ENCODE data around the gene EFCAB9.
"Not testable (repeated sequence)": the region's sequence is repeated elsewhere in the genome, so short reads cannot be mapped to it uniquely, and the experiment has no call there.

DNA sequence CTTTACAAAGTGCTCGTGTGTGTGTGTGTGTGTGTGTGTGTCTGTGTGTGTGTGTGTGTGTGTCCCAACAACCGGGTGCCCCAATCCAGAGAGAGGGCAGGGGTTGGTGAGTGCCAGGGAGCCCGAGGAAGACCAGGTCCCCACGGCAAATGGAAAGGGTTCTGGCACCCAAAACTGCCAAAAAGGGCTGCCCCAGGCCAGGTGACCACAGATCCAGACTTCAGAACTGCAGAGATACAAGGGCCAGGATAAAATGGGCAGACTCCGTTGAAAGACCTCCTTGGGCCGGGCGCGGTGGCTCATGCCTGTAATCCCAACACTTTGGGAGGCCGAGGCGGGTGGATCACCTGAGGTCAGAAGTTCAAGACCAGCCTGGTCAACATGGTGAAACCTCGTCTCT is 44.5 kb upstream of the EFCAB9 start:
- TF ChIP-seq, protein P1, sequence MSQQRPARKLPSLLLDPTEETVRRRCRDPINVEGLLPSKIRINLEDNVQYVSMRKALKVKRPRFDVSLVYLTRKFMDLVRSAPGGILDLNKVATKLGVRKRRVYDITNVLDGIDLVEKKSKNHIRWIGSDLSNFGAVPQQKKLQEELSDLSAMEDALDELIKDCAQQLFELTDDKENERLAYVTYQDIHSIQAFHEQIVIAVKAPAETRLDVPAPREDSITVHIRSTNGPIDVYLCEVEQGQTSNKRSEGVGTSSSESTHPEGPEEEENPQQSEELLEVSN (IDR thresholded peaks at IDR 0.05) = not testable (repeated sequence)
- TF ChIP-seq EZH2 (IDR thresholded peaks at IDR 0.05; ENCODE audit: low read depth, low read length, severe bottlenecking); MAFK (IDR thresholded peaks at IDR 0.05; ENCODE audit: low read depth, low read length): not testable (repeated sequence)
- TF ChIP-seq, protein P2, sequence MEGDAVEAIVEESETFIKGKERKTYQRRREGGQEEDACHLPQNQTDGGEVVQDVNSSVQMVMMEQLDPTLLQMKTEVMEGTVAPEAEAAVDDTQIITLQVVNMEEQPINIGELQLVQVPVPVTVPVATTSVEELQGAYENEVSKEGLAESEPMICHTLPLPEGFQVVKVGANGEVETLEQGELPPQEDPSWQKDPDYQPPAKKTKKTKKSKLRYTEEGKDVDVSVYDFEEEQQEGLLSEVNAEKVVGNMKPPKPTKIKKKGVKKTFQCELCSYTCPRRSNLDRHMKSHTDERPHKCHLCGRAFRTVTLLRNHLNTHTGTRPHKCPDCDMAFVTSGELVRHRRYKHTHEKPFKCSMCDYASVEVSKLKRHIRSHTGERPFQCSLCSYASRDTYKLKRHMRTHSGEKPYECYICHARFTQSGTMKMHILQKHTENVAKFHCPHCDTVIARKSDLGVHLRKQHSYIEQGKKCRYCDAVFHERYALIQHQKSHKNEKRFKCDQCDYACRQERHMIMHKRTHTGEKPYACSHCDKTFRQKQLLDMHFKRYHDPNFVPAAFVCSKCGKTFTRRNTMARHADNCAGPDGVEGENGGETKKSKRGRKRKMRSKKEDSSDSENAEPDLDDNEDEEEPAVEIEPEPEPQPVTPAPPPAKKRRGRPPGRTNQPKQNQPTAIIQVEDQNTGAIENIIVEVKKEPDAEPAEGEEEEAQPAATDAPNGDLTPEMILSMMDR (IDR thresholded peaks at IDR 0.05; ENCODE audit: control extremely low read depth in 1 of 3, insufficient read depth in 1 of 3, low read depth in 1 of 3, low read length in 3 of 3) = not testable (repeated sequence)
- TF ChIP-seq, protein P3, sequence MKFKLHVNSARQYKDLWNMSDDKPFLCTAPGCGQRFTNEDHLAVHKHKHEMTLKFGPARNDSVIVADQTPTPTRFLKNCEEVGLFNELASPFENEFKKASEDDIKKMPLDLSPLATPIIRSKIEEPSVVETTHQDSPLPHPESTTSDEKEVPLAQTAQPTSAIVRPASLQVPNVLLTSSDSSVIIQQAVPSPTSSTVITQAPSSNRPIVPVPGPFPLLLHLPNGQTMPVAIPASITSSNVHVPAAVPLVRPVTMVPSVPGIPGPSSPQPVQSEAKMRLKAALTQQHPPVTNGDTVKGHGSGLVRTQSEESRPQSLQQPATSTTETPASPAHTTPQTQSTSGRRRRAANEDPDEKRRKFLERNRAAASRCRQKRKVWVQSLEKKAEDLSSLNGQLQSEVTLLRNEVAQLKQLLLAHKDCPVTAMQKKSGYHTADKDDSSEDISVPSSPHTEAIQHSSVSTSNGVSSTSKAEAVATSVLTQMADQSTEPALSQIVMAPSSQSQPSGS (IDR thresholded peaks at IDR 0.05; ENCODE audit: low read length) = not testable (repeated sequence)
- TF ChIP-seq, protein P4, sequence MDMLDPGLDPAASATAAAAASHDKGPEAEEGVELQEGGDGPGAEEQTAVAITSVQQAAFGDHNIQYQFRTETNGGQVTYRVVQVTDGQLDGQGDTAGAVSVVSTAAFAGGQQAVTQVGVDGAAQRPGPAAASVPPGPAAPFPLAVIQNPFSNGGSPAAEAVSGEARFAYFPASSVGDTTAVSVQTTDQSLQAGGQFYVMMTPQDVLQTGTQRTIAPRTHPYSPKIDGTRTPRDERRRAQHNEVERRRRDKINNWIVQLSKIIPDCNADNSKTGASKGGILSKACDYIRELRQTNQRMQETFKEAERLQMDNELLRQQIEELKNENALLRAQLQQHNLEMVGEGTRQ (IDR thresholded peaks at IDR 0.05; ENCODE audit: low read length) = not testable (repeated sequence)

Measured in H1 (cell line).